HCT116 (cell line): ENCODE results near the gene FBN1. TPM values are rescaled to one million over a fixed set of nuclear protein-coding genes. Genes with fewer than 3 reads are reported as not detected.

Experiments
- ATAC-seq: fragments of 200-7000 bp; cut with Tn5 transposase; 2 replicates; pipeline ENCODE4 v1.9.1; 2020; ENCODE audit warnings: mild to moderate bottlenecking, moderate library complexity
- BruUV-seq: library from RNA; stranded (reverse); fragments of 400-500 nt; replicated peaks from 2 replicates; lab custom pipeline; 2021; lab: Mats Ljungman, UMichigan
- CTCF ChIA-PET: fragments of 300-600 bp; sonication (Branson Sonifier 250); formaldehyde crosslinking; loops from one replicate; lab custom pipeline; 2021; ENCODE audit warnings: antibody characterized with exemption; lab: Charles Lee
- POLR2A ChIA-PET: fragments of 300-600, 350-600 bp; sonication (Branson Sonifier 250); formaldehyde crosslinking; loops from one replicate; lab custom pipeline; 2021; ENCODE audit warnings: antibody characterized with exemption; lab: Charles Lee
- RAD21 ChIA-PET, 2 experiments: fragments of 300-600 bp; sonication (Branson Sonifier 250); formaldehyde crosslinking; loops; one replicate each; lab custom pipeline; 2023; ENCODE audit warnings: low total read pairs in 2 of 2; ENCODE audit not compliant: uncharacterized antibody in 2 of 2, unreplicated experiment in 2 of 2, low non-redundant PET in 1 of 2; lab: Charles Lee
- DNase-seq: peaks from one replicate; pipeline ENCODE4 v3.0.0-alpha.2; 2010; ENCODE audit warnings: low read depth, low spot score
- H2AFZ ChIP-seq: fragments of 200-600 bp; shearing (Covaris generic), sonication (generic); 2 replicates; pipeline ENCODE4 v1.6.1; 2017; ENCODE audit warnings: low read depth, mixed run types, mixed read lengths, antibody characterized with exemption, low read length; ENCODE audit not compliant: poor library complexity, severe bottlenecking
- H3K27ac ChIP-seq: 2 replicates; pipeline ENCODE4 v1.5.1; 2012; ENCODE audit warnings: low read depth, low read length
- H3K27me3 ChIP-seq: fragments of 200-600 bp; sonication (generic); 2 replicates; pipeline ENCODE4 v1.6.1; 2016; ENCODE audit warnings: mixed run types, low read length, mixed read lengths; ENCODE audit not compliant: insufficient read depth
- H3K36me3 ChIP-seq, 2 experiments: fragments of 200-500 bp in 1 of 2; fragments of 200-600 bp in 1 of 2; sonication (Bioruptor generic) in 1 of 2; sonication (generic) in 1 of 2; 2 replicates each; pipeline versions ENCODE4 v1.5.1 to v1.6.1; 2014 to 2016; ENCODE audit warnings: low read length in 2 of 2, inconsistent platforms in 1 of 2, mixed read lengths in 1 of 2, mixed run types in 1 of 2; ENCODE audit not compliant: insufficient read depth in 2 of 2, control insufficient read depth in 1 of 2
- H3K4me1 ChIP-seq, 2 experiments: fragments of 200-600 bp in 1 of 2; sonication (generic) in 1 of 2; 2 replicates each; pipeline versions ENCODE4 v1.5.1 to v1.6.1; 2012 to 2017; ENCODE audit warnings: low read length in 2 of 2, inconsistent platforms in 1 of 2, mild to moderate bottlenecking in 1 of 2, mixed read lengths in 1 of 2, mixed run types in 1 of 2, moderate library complexity in 1 of 2; ENCODE audit not compliant: insufficient read depth in 2 of 2, control insufficient read depth in 1 of 2
- H3K4me2 ChIP-seq: fragments of 200-600 bp; sonication (generic); 2 replicates; pipeline ENCODE4 v1.6.1; 2017; ENCODE audit warnings: mixed run types, low read length, mixed read lengths
- H3K4me3 ChIP-seq, 2 experiments: fragments of 200-600 bp in 1 of 2; sonication (generic) in 1 of 2; replicated peaks in 1 of 2; 2 replicates each; pipeline ENCODE4 v1.5.1; 2011 to 2016; ENCODE audit warnings: low read length in 2 of 2, control low read depth in 1 of 2, low read depth in 1 of 2, mild to moderate bottlenecking in 1 of 2, mixed read lengths in 1 of 2, mixed run types in 1 of 2
- H3K79me2 ChIP-seq: fragments of 200-600 bp; sonication (generic); 2 replicates; pipeline ENCODE4 v1.6.1; 2017; ENCODE audit warnings: mild to moderate bottlenecking, mixed run types, low read length, moderate library complexity, mixed read lengths; ENCODE audit not compliant: insufficient read depth
- H3K9ac ChIP-seq: fragments of 200-600 bp; sonication (generic); 2 replicates; pipeline ENCODE4 v1.6.1; 2016; ENCODE audit warnings: low read length, mixed read lengths
- H3K9me2 ChIP-seq: fragments of 200-600 bp; sonication (generic), shearing (Covaris generic); 2 replicates; pipeline ENCODE4 v1.6.1; 2017; ENCODE audit warnings: mixed run types, mild to moderate bottlenecking, moderate library complexity; ENCODE audit not compliant: insufficient read depth
- H3K9me3 ChIP-seq, 2 experiments: fragments of 200-500 bp in 1 of 2; fragments of 200-600 bp in 1 of 2; sonication (Bioruptor generic) in 1 of 2; sonication (generic) in 1 of 2; 2 replicates each; pipeline ENCODE4 v1.6.1; 2014 to 2017; ENCODE audit warnings: low read length in 2 of 2, mixed read lengths in 2 of 2, inconsistent platforms in 1 of 2, low read depth in 1 of 2, mild to moderate bottlenecking in 1 of 2, mixed run types in 1 of 2, moderate library complexity in 1 of 2; ENCODE audit not compliant: control insufficient read depth in 1 of 2, insufficient read depth in 1 of 2
- H4K20me1 ChIP-seq: fragments of 200-600 bp; sonication (generic), shearing (Covaris generic); 2 replicates; pipeline ENCODE4 v1.6.1; 2017; ENCODE audit warnings: mixed run types, mild to moderate bottlenecking, moderate library complexity; ENCODE audit not compliant: insufficient read depth
- ATF3 ChIP-seq: IDR thresholded peaks from 2 replicates; pipeline ENCODE4 v1.6.1; 2012
- CEBPB ChIP-seq: IDR thresholded peaks from 2 replicates; pipeline ENCODE4 v1.6.1; 2012; ENCODE audit warnings: low read depth
- EGR1 ChIP-seq: IDR thresholded peaks from 2 replicates; pipeline ENCODE4 v1.6.1; 2012; ENCODE audit warnings: low read depth
- EZH2 ChIP-seq: fragments of 200-600 bp; sonication (generic); IDR thresholded peaks from 2 replicates; pipeline ENCODE4 v1.6.1; 2017; ENCODE audit warnings: antibody characterized with exemption, mixed run types
- FOSL1 ChIP-seq: IDR thresholded peaks from 2 replicates; pipeline ENCODE4 v1.6.1; 2012; ENCODE audit warnings: low read depth
- POLR2A ChIP-seq: IDR thresholded peaks from 2 replicates; pipeline ENCODE4 v1.7.0; 2011; ENCODE audit warnings: borderline replicate concordance; ENCODE audit not compliant: insufficient read depth, insufficient read length; ENCODE audit errors: extremely low read depth
- SIN3A ChIP-seq: IDR thresholded peaks from 2 replicates; pipeline ENCODE4 v1.6.1; 2012; ENCODE audit warnings: low read depth
- SP1 ChIP-seq: IDR thresholded peaks from 2 replicates; pipeline ENCODE4 v1.6.1; 2012; ENCODE audit warnings: low read depth
- SRF ChIP-seq: IDR thresholded peaks from 2 replicates; pipeline ENCODE4 v1.6.1; 2012; ENCODE audit warnings: low read depth
- TCF7L2 ChIP-seq: IDR thresholded peaks from 2 replicates; pipeline ENCODE4 v1.7.0; 2011; ENCODE audit warnings: borderline replicate concordance, inconsistent platforms; ENCODE audit not compliant: insufficient read depth, insufficient read length; ENCODE audit errors: extremely low read depth
- YY1 ChIP-seq: IDR thresholded peaks from 2 replicates; pipeline ENCODE4 v1.6.1; 2011; ENCODE audit warnings: low read length, low read depth, moderate library complexity, mild to moderate bottlenecking; ENCODE audit not compliant: insufficient replicate concordance; ENCODE audit errors: extremely low read depth
- ZBTB33 ChIP-seq: IDR thresholded peaks from 2 replicates; pipeline ENCODE4 v1.6.1; 2011; ENCODE audit warnings: mild to moderate bottlenecking, low read length, moderate library complexity; ENCODE audit not compliant: insufficient replicate concordance; ENCODE audit errors: extremely low read depth
- ZNF274 ChIP-seq: fragments of 200-500 bp; sonication (Bioruptor generic); IDR thresholded peaks from 2 replicates; pipeline ENCODE4 v1.6.1; 2014; ENCODE audit warnings: mild to moderate bottlenecking, low read depth, low read length, inconsistent platforms
- intact Hi-C: fragments of 100-400 bp; cut with micrococcal nuclease; formaldehyde crosslinking; loops from 2 replicates; pipeline ENCODE4 v1.10.0; 2022
- total RNA-seq: library from RNA; stranded (reverse); gene quantifications from one replicate; pipeline ENCODE4 v1.2.1, GENCODE V29; 2021; ENCODE audit not compliant: unreplicated experiment
- TF ChIP-seq, protein P1 (sequence below): IDR thresholded peaks from 2 replicates; pipeline ENCODE4 v1.6.1; 2012; ENCODE audit warnings: low read depth

Gene FBN1
- total RNA-seq, 1 experiment from 2014 or later, result 1.7 TPM

GRCh38 chr15:48604567-48604966 is 40.9 kb downstream of the FBN1 start:
- Histone ChIP-seq H4K20me1 (no peaks in the 10 kb centered on the region), H3K36me3 (no peaks in the 10 kb centered on the region), H3K9ac (no peak overlapping the region), H3K4me3 (no peak overlapping the region), H3K4me1 (no peaks in the 10 kb centered on the region), H3K4me2 (no peak overlapping the region), H3K27me3 (no peaks in the 10 kb centered on the region), H3K9me3 (no peaks in the 10 kb centered on the region), H3K79me2 (no peaks in the 10 kb centered on the region), H2AFZ (no peak overlapping the region), H3K27ac (no peak overlapping the region), H3K9me2 (no peaks in the 10 kb centered on the region)
- ChIA-PET POLR2A (no interaction called here), RAD21 (no interaction called here), CTCF (no interaction called here)
- BruUV-seq, result no TSS peak
- intact Hi-C loops, result no loop called here
- TF ChIP-seq POLR2A (no peak), ZBTB33 (no peak), YY1 (no peak), ZNF274 (no peak), SP1 (no peak), EGR1 (no peak), SIN3A (no peak), SRF (no peak), FOSL1 (no peak)
- DNase-seq, result no peak
- no peak for ATAC-seq

GRCh38 chr15:48603922-48604321 is 41.6 kb downstream of the FBN1 start:
- Histone ChIP-seq H3K27ac (no peak overlapping the region), H3K4me2 (no peak overlapping the region), H3K36me3 (no peaks in the 10 kb centered on the region), H4K20me1 (no peaks in the 10 kb centered on the region), H3K4me3 (no peak overlapping the region), H2AFZ (no peak overlapping the region), H3K9me3 (no peaks in the 10 kb centered on the region), H3K9ac (no peak overlapping the region), H3K4me1 (no peaks in the 10 kb centered on the region), H3K27me3 (no peaks in the 10 kb centered on the region), H3K79me2 (no peaks in the 10 kb centered on the region), H3K9me2 (no peaks in the 10 kb centered on the region)
- CTCF ChIA-PET, result no interaction called here
- no peak for DNase-seq
- no peak for TF ChIP-seq ATF3
- no peak for TF ChIP-seq SIN3A
- no peak for TF ChIP-seq TCF7L2
- TF ChIP-seq, protein P1, sequence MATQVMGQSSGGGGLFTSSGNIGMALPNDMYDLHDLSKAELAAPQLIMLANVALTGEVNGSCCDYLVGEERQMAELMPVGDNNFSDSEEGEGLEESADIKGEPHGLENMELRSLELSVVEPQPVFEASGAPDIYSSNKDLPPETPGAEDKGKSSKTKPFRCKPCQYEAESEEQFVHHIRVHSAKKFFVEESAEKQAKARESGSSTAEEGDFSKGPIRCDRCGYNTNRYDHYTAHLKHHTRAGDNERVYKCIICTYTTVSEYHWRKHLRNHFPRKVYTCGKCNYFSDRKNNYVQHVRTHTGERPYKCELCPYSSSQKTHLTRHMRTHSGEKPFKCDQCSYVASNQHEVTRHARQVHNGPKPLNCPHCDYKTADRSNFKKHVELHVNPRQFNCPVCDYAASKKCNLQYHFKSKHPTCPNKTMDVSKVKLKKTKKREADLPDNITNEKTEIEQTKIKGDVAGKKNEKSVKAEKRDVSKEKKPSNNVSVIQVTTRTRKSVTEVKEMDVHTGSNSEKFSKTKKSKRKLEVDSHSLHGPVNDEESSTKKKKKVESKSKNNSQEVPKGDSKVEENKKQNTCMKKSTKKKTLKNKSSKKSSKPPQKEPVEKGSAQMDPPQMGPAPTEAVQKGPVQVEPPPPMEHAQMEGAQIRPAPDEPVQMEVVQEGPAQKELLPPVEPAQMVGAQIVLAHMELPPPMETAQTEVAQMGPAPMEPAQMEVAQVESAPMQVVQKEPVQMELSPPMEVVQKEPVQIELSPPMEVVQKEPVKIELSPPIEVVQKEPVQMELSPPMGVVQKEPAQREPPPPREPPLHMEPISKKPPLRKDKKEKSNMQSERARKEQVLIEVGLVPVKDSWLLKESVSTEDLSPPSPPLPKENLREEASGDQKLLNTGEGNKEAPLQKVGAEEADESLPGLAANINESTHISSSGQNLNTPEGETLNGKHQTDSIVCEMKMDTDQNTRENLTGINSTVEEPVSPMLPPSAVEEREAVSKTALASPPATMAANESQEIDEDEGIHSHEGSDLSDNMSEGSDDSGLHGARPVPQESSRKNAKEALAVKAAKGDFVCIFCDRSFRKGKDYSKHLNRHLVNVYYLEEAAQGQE, result no peak
- no peak for TF ChIP-seq EZH2
- TF ChIP-seq EGR1, result no peak
- TF ChIP-seq CEBPB, result no peak
- BruUV-seq, result no TSS peak
- intact Hi-C loops, result no loop called here
- no peak for ATAC-seq
- POLR2A ChIA-PET, result no interaction called here
- RAD21 ChIA-PET, result no interaction called here
